GM12865 (cell line): ENCODE results near the gene DTNB.
"Not testable (repeated sequence)": the region's sequence is repeated elsewhere in the genome, so short reads cannot be mapped to it uniquely, and the experiment has no call there.

Experiments used
- DNase-seq: peaks from one replicate; pipeline ENCODE4 v3.0.0; 2010; ENCODE audit warnings: low read depth
- H3K4me3 ChIP-seq: 2 replicates; pipeline ENCODE4 v1.5.1; 2011; ENCODE audit warnings: mild to moderate bottlenecking, low read depth, low read length, control low read depth
- CTCF ChIP-seq: IDR thresholded peaks from 2 replicates; pipeline ENCODE4 v1.5.1; 2011; ENCODE audit warnings: low read length, control low read depth, low read depth, inconsistent platforms; ENCODE audit not compliant: insufficient read depth; ENCODE audit errors: missing control alignments

The DTNB gene

DNA sequence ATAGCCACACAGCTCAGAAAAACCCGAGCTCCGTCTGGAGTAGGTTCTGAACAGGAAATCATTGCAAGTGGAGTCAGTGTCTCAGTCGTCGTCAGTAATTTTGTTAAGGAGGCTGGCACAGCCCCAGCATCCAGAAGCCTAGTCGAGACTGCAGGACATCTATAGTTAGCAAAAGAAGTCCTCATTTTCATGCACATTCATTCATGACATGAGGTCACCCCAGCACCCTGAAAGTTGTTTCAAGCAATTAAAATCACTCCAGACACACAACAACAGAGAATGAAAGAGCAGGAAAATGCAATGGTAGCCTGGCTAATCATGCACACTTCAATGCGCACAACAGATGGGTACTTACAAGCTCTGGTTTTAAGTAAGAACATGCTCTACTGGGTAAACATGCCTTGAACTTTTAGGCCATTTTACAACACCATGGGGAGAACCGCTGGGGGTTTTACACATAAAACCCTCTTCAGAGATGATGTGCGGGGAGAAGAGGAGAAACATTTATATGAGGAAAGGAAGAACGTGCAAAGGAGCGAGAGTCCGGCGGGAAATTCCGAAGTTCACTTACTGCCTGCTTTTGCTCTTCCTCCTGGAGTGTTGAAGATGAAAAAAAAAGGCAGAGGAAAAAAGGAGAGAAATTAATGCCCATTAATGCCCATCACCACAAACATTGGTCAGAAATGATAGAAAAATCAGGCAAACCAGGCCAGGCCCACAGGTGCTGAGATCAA, 254.3 kb downstream of the DTNB start:
- peak; percentile 91 for DNase-seq
- H3K4me3 ChIP-seq = peak overlapping the region; percentile 72
- no peak for TF ChIP-seq CTCF

- TF ChIP-seq CTCF = no peak
- peak overlapping the region; percentile 72 for H3K4me3 ChIP-seq
- peak; percentile 94 for DNase-seq
Measured at GRCh38 chr2:25417715-25418369, 255.5 kb downstream of the DTNB start.

DNA sequence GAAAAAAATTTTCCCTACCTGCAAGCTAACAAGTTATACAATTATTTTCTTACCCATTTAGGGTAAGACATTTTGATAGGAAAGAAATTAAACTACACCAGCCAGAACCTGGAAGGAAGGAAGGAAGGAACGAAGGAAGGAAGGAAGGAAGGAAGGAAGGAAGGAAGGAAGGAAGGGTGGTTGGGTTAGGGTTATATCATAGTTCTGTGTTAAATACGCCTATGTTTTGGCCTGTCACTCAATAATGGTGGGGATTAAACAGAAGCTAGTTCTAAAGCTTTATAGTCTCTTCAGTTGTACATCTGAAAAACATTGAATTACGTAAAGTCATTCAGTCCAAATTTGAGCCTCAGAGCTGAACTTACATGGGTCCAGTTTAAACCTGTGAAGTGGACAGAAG, 256.7 kb downstream of the DTNB start:
- H3K4me3 ChIP-seq = no peak overlapping the region
- no peak for DNase-seq
- TF ChIP-seq CTCF = no peak

DNA sequence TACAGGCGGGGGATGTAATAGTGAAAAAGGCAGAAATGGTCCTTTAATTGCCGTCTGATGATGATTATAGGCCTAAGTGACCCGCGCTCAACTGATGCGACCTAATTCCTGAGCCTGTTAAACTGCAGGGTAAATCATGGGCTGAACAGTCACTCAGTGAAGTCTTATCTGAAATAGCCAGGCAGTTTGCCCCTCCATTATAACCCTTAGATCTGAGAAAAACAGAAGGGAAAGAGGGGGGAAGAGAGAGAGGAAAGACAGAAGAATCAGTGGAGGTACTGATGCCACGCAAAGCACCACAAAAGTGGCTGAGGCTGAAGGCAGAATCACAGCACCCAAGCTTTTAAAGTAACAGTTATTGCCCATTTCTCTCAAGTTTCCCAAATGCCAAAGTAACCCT, 258.6 kb downstream of the DTNB start:
- no peak for DNase-seq
- TF ChIP-seq CTCF = no peak
- H3K4me3 ChIP-seq = no peak overlapping the region

GRCh38 chr2:25413409-25413808, 260.0 kb downstream of the DTNB start:
- not testable (repeated sequence) for DNase-seq, H3K4me3 ChIP-seq

DNA sequence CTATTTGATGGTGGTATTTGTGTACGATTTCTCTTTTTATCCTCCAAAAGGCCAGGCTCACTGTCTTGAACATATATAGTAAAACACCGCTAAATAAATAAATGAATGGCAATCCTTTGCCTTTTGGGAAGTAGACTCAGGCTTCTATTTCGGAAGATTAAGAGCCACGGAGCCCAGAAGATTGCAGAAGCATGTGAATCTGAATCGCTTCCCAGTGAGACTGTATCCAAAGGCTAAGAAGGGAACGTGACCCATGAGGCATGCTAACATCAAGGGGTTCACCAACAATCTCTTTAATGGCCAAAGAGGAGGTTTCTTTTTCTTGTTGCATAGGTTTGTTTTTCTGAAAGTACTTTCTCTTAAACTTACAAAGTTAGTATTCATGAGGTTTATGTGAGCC, 261.6 kb downstream of the DTNB start:
- no peak for DNase-seq
- no peak overlapping the region for H3K4me3 ChIP-seq
- no peak for TF ChIP-seq CTCF

GRCh38 chr2:25411281-25411680, 262.1 kb downstream of the DTNB start:
- peak; percentile 41 for DNase-seq
- TF ChIP-seq CTCF = no peak
- no peak overlapping the region; the same call in 1 of the 2 replicates for H3K4me3 ChIP-seq
